Epithelial cell of prostate (primary cell): ENCODE results near the gene PDE4A.
"Not testable (repeated sequence)": the region's sequence is repeated elsewhere in the genome, so short reads cannot be mapped to it uniquely, and the experiment has no call there.

ENCODE experiments used
- DNase-seq: peaks from one replicate; pipeline ENCODE4 v3.0.0-alpha.2; 2011; ENCODE audit warnings: low read depth, low spot score
- H3K27ac ChIP-seq: fragments of 450-650 bp; 2 replicates; pipeline ENCODE4 v1.5.1; 2017; ENCODE audit warnings: mild to moderate bottlenecking

PDE4A gene

GRCh38 chr19:10402441-10403038, 17.8 kb upstream of the PDE4A start:
- H3K27ac ChIP-seq: peak overlapping the region; percentile 73
- DNase-seq: no peak

- H3K27ac ChIP-seq: peak within 1 kb of the TSS; percentile 73
- DNase-seq: peak; percentile 72
Measured at GRCh38 chr19:10403137-10404021, 17.0 kb upstream of the PDE4A start, which contains the start of gene CDC37. Gene CDC37 (minus strand): TSS chr19:10403542. CDS start chr19:10403479, 63 bp downstream.

GRCh38 chr19:10404888-10405820, 15.2 kb upstream of the PDE4A start:
- H3K27ac ChIP-seq: no peak overlapping the region
- no peak for DNase-seq

- no peak overlapping the region for H3K27ac ChIP-seq
- DNase-seq: no peak
Measured at GRCh38 chr19:10406191-10406590, 14.1 kb upstream of the PDE4A start.

- no peak overlapping the region for H3K27ac ChIP-seq
- no peak for DNase-seq
Measured at GRCh38 chr19:10407096-10407495, 13.2 kb upstream of the PDE4A start.

- no peak for DNase-seq
- no peak overlapping the region for H3K27ac ChIP-seq
Measured at GRCh38 chr19:10408511-10409283, 11.6 kb upstream of the PDE4A start.

GRCh38 chr19:10411224-10411623, 9.1 kb upstream of the PDE4A start:
- H3K27ac ChIP-seq, DNase-seq: not testable (repeated sequence)

- no peak overlapping the region for H3K27ac ChIP-seq
- DNase-seq: no peak
Measured at GRCh38 chr19:10412257-10412977, 7.9 kb upstream of the PDE4A start.

GRCh38 chr19:10416083-10416379, 4.3 kb upstream of the PDE4A start:
- no peak overlapping the region for H3K27ac ChIP-seq
- DNase-seq: no peak

GRCh38 chr19:10416380-10417257, 3.7 kb upstream of the PDE4A start:
- H3K27ac ChIP-seq: no peak overlapping the region
- DNase-seq: peak; percentile 39

GRCh38 chr19:10417541-10418234, 2.6 kb upstream of the PDE4A start:
- DNase-seq: no peak
- no peak overlapping the region for H3K27ac ChIP-seq

GRCh38 chr19:10418235-10418484, 2.2 kb upstream of the PDE4A start:
- H3K27ac ChIP-seq: no peak overlapping the region
- DNase-seq: no peak

- no peak overlapping the region for H3K27ac ChIP-seq
- no peak for DNase-seq
Measured at GRCh38 chr19:10418485-10419199, 1.7 kb upstream of the PDE4A start.

- no peak overlapping the region for H3K27ac ChIP-seq
- DNase-seq: no peak
Measured at GRCh38 chr19:10419200-10419645, 1.1 kb upstream of the PDE4A start.

- no peak for DNase-seq
- no peak overlapping the region for H3K27ac ChIP-seq
Measured at GRCh38 chr19:10419646-10420443, 493 bp upstream of the PDE4A start.

- no peak overlapping the region for H3K27ac ChIP-seq
- DNase-seq: no peak
Measured at GRCh38 chr19:10421240-10422045, 1.1 kb downstream of the PDE4A start.
